H9 (cell line): Measurements from ENCODE around the gene CCDC57. TPM values are rescaled to one million over a fixed set of nuclear protein-coding genes. Genes with fewer than 3 reads are reported as not detected.

ENCODE experiments used
- DNase-seq: peaks from one replicate; pipeline ENCODE4 v3.0.0-alpha.2; 2017
- H2AFZ ChIP-seq: one replicate; pipeline ENCODE4 v1.6.1; 2013; ENCODE audit warnings: mild to moderate bottlenecking, low read length, control low read depth, moderate library complexity
- H2AK5ac ChIP-seq: 2 replicates; pipeline ENCODE4 v1.6.1; 2013; ENCODE audit warnings: low read length, control low read depth, mixed read lengths; ENCODE audit not compliant: insufficient read length
- H2BK120ac ChIP-seq: one replicate; pipeline ENCODE4 v1.6.1; 2013; ENCODE audit warnings: low read depth, mild to moderate bottlenecking, low read length, control low read depth, inconsistent platforms; ENCODE audit not compliant: poor library complexity, severe bottlenecking
- H2BK12ac ChIP-seq: 2 replicates; pipeline ENCODE4 v1.6.1; 2013; ENCODE audit warnings: low read length, control low read depth, mixed read lengths, low read depth; ENCODE audit not compliant: insufficient read length
- H2BK15ac ChIP-seq: 2 replicates; pipeline ENCODE4 v1.6.1; 2013; ENCODE audit warnings: low read depth, low read length, control low read depth
- H2BK20ac ChIP-seq: one replicate; pipeline ENCODE4 v1.6.1; 2013; ENCODE audit warnings: low read depth, mild to moderate bottlenecking, low read length, control low read depth, inconsistent platforms; ENCODE audit not compliant: poor library complexity, severe bottlenecking
- H2BK5ac ChIP-seq: 2 replicates; pipeline ENCODE4 v1.6.1; 2013; ENCODE audit warnings: low read length, control low read depth, mixed read lengths; ENCODE audit not compliant: insufficient read length
- H3K14ac ChIP-seq: 2 replicates; pipeline ENCODE4 v1.6.1; 2013; ENCODE audit warnings: low read length, control low read depth; ENCODE audit not compliant: insufficient read depth
- H3K18ac ChIP-seq: 2 replicates; pipeline ENCODE4 v1.6.1; 2013; ENCODE audit warnings: low read depth, mild to moderate bottlenecking, mixed read lengths, low read length, control low read depth; ENCODE audit not compliant: insufficient read length
- H3K23ac ChIP-seq: 2 replicates; pipeline ENCODE4 v1.6.1; 2013; ENCODE audit warnings: low read length, control low read depth, mixed read lengths, low read depth; ENCODE audit not compliant: insufficient read length
- H3K23me2 ChIP-seq: 2 replicates; pipeline ENCODE4 v1.6.1; 2013; ENCODE audit warnings: low read depth, mild to moderate bottlenecking, mixed read lengths, low read length, control low read depth; ENCODE audit not compliant: insufficient read length, poor library complexity, severe bottlenecking
- H3K27ac ChIP-seq: 2 replicates; pipeline ENCODE4 v1.5.1; 2013; ENCODE audit warnings: low read length, control low read depth, mixed read lengths, low read depth; ENCODE audit not compliant: insufficient read length
- H3K27me3 ChIP-seq: 2 replicates; pipeline ENCODE4 v1.6.1; 2013; ENCODE audit warnings: low read length, control low read depth, inconsistent platforms; ENCODE audit not compliant: insufficient read depth
- H3K4ac ChIP-seq: 2 replicates; pipeline ENCODE4 v1.6.1; 2013; ENCODE audit warnings: low read depth, mild to moderate bottlenecking, control low read depth, inconsistent platforms, low read length, moderate library complexity
- H3K4me1 ChIP-seq: 2 replicates; pipeline ENCODE4 v1.6.1; 2013; ENCODE audit warnings: low read length, control low read depth, inconsistent platforms; ENCODE audit not compliant: insufficient read depth
- H3K4me2 ChIP-seq: 2 replicates; pipeline ENCODE4 v1.6.1; 2013; ENCODE audit warnings: low read length, control low read depth, mixed read lengths; ENCODE audit not compliant: insufficient read length, insufficient read depth
- H3K56ac ChIP-seq: 2 replicates; pipeline ENCODE4 v1.6.1; 2013; ENCODE audit warnings: low read depth, mild to moderate bottlenecking, mixed read lengths, low read length, control low read depth; ENCODE audit not compliant: insufficient read length
- H3K79me1 ChIP-seq: 2 replicates; pipeline ENCODE4 v1.6.1; 2013; ENCODE audit warnings: low read depth, mild to moderate bottlenecking, moderate library complexity, low read length, control low read depth, inconsistent platforms; ENCODE audit not compliant: insufficient read depth, poor library complexity, severe bottlenecking
- H3K79me2 ChIP-seq: 2 replicates; pipeline ENCODE4 v1.6.1; 2013; ENCODE audit warnings: low read length, control low read depth, inconsistent platforms; ENCODE audit not compliant: insufficient read depth
- H3K9ac ChIP-seq: 2 replicates; pipeline ENCODE4 v1.6.1; 2013; ENCODE audit warnings: low read length, control low read depth, mixed read lengths; ENCODE audit not compliant: insufficient read length; ENCODE audit errors: extremely low read depth
- H3K9me3 ChIP-seq: one replicate; pipeline ENCODE4 v1.6.1; 2013; ENCODE audit warnings: low read depth, low read length, inconsistent platforms; ENCODE audit not compliant: control insufficient read depth
- H3T11ph ChIP-seq: one replicate; pipeline ENCODE4 v1.6.1; 2013; ENCODE audit warnings: mild to moderate bottlenecking, low read length, control low read depth, inconsistent platforms
- H4K20me1 ChIP-seq: one replicate; pipeline ENCODE4 v1.6.1; 2013; ENCODE audit not compliant: control insufficient read depth, insufficient read length, insufficient read depth
- H4K5ac ChIP-seq: 2 replicates; pipeline ENCODE4 v1.6.1; 2013; ENCODE audit warnings: low read depth, mild to moderate bottlenecking, mixed read lengths, low read length, control low read depth; ENCODE audit not compliant: insufficient read length
- H4K8ac ChIP-seq: replicated peaks from 2 replicates; pipeline ENCODE4 v1.6.1; 2013; ENCODE audit warnings: low read length, control low read depth, mixed read lengths, low read depth; ENCODE audit not compliant: insufficient read length
- H4K91ac ChIP-seq: 2 replicates; pipeline ENCODE4 v1.6.1; 2013; ENCODE audit warnings: low read depth, mild to moderate bottlenecking, moderate library complexity, mixed read lengths, low read length, control low read depth; ENCODE audit not compliant: insufficient read length
- H3K27ac Mint-ChIP-seq, 3 experiments: 2 replicates in 2 of 3; 3 replicates in 1 of 3; pipeline ENCODE4 v1.8.0; 2020 to 2021; ENCODE audit warnings: mixed read lengths in 3 of 3, mild to moderate bottlenecking in 1 of 3, moderate library complexity in 1 of 3
- H3K27me3 Mint-ChIP-seq: 2 replicates; pipeline ENCODE4 v1.8.0; 2021; ENCODE audit warnings: low read depth, mild to moderate bottlenecking, moderate library complexity, mixed read lengths
- H3K36me3 Mint-ChIP-seq, 3 experiments: 2 replicates in 2 of 3; 3 replicates in 1 of 3; pipeline ENCODE4 v1.8.0; 2020 to 2021; ENCODE audit warnings: low read depth in 3 of 3, mixed read lengths in 3 of 3; ENCODE audit not compliant: insufficient read depth in 1 of 3
- H3K4me1 Mint-ChIP-seq, 2 experiments: 2 replicates each; pipeline ENCODE4 v1.8.0; 2020; ENCODE audit warnings: mixed read lengths in 2 of 2
- H3K4me3 Mint-ChIP-seq, 2 experiments: 2 replicates in 1 of 2; 3 replicates in 1 of 2; pipeline ENCODE4 v1.8.0; 2020 to 2021; ENCODE audit warnings: mild to moderate bottlenecking in 2 of 2, mixed read lengths in 2 of 2, moderate library complexity in 1 of 2
- H3K9me3 Mint-ChIP-seq, 2 experiments: 2 replicates in 1 of 2; 3 replicates in 1 of 2; pipeline ENCODE4 v1.8.0; 2020; ENCODE audit warnings: mild to moderate bottlenecking in 2 of 2, mixed read lengths in 2 of 2, moderate library complexity in 1 of 2
- WGBS: extraction: QIAGEN DNeasy Blood & Tissue Kit; methylation state at CpG from one replicate; pipeline ENCODE4 v1.1.7; 2013; ENCODE audit warnings: missing lambda C conversion rate, low lambda C conversion rate, mixed read lengths; ENCODE audit not compliant: insufficient read length; ENCODE audit errors: extremely low coverage; 5-methylcytosine and 5-hydroxymethylcytosine counted together
- total RNA-seq: library from RNA; stranded (reverse); gene quantifications from 2 replicates; pipeline ENCODE4 v1.2.1, GENCODE V29; 2021
- TF ChIP-seq, protein P1 (sequence below): fragments of 200-600 bp; sonication (generic); conservative IDR thresholded peaks from 3 replicates; pipeline ENCODE4 v1.8.0; 2021; ENCODE audit warnings: antibody characterized with exemption, mild to moderate bottlenecking

The CCDC57 gene
- total RNA-seq, 1 experiment from 2014 or later = 11.0 TPM

DNA sequence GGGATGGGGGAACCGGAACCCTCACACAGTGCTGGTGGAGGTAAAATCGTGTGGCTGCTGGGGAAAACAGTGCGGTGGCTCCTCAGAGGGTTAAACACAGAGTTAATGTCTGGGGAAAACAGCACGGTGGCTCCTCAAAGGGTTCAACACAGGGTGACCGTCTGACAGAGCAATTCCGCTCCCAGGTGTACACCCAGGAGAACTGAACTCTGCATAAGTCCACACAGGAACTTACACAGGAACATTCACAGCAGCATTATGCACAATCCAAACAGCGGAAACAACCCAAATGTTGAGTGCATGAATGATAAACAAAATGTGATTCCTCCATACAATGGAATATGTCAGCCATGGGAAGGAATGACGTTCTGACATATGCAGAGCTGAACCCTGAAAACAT, 51.4 kb downstream of the CCDC57 start:
- Histone ChIP-seq H2BK12ac (no peak overlapping the region), H3K79me1 (no peaks in the 10 kb centered on the region), H4K5ac (no peak overlapping the region), H2AFZ (no peak overlapping the region), H3K4ac (no peak overlapping the region), H3K9ac (no peak overlapping the region), H4K8ac (no peak overlapping the region), H2BK120ac (no peak overlapping the region), H3K14ac (no peak overlapping the region), H4K91ac (no peak overlapping the region), H3K18ac (no peak overlapping the region), H3K79me2 (no peaks in the 10 kb centered on the region), H2BK5ac (no peak overlapping the region), H3T11ph (no peak overlapping the region), H4K20me1 (no peaks in the 10 kb centered on the region), H3K27me3 (no peaks in the 10 kb centered on the region), H3K4me2 (no peak overlapping the region), H3K56ac (no peak overlapping the region), H3K23me2 (no peaks in the 10 kb centered on the region), H3K4me1 (no peaks in the 10 kb centered on the region), H3K9me3 (no peaks in the 10 kb centered on the region), H3K23ac (no peak overlapping the region), H2BK20ac (no peak overlapping the region), H3K27ac (no peak overlapping the region), H2BK15ac (no peak overlapping the region), H2AK5ac (no peak overlapping the region)
- no peak overlapping the region for H3K4me3 Mint-ChIP-seq
- no peak for DNase-seq
- TF ChIP-seq, protein P1, sequence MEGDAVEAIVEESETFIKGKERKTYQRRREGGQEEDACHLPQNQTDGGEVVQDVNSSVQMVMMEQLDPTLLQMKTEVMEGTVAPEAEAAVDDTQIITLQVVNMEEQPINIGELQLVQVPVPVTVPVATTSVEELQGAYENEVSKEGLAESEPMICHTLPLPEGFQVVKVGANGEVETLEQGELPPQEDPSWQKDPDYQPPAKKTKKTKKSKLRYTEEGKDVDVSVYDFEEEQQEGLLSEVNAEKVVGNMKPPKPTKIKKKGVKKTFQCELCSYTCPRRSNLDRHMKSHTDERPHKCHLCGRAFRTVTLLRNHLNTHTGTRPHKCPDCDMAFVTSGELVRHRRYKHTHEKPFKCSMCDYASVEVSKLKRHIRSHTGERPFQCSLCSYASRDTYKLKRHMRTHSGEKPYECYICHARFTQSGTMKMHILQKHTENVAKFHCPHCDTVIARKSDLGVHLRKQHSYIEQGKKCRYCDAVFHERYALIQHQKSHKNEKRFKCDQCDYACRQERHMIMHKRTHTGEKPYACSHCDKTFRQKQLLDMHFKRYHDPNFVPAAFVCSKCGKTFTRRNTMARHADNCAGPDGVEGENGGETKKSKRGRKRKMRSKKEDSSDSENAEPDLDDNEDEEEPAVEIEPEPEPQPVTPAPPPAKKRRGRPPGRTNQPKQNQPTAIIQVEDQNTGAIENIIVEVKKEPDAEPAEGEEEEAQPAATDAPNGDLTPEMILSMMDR = no peak
- no CpG with 5 or more reads among the region's 8 CpGs for WGBS
- H3K9me3 Mint-ChIP-seq = no peaks in the 10 kb centered on the region
- peaks cover 5 to 6% (median 6%) of the 10 kb centered on the region in 3 experiments; a peak in 3 of 7 replicates for H3K36me3 Mint-ChIP-seq
- no peak overlapping the region for H3K27ac Mint-ChIP-seq
- H3K4me1 Mint-ChIP-seq = peaks cover 0 to 5% of the 10 kb centered on the region in 2 experiments; a peak in 1 of 4 replicates
- H3K27me3 Mint-ChIP-seq = peaks cover 39% of the 10 kb centered on the region
